Measurements from ENCODE around the gene CNTNAP2.

Gene CNTNAP2

GRCh38 chr7:147044941-147045340 lies 928.3 kb downstream of the CNTNAP2 start:
- H3K4me3 ChIP-seq (ENCODE audit: low read depth, low read length) = no peak overlapping the region
- TF ChIP-seq CTCF (IDR thresholded peaks at IDR 0.05; ENCODE audit: low read depth, low read length) = no peak

- no peak overlapping the region for H3K4me3 ChIP-seq (ENCODE audit: low read depth, low read length)
- no peak for TF ChIP-seq CTCF (IDR thresholded peaks at IDR 0.05; ENCODE audit: low read depth, low read length)
Measured at GRCh38 chr7:147047696-147048095, 931.1 kb downstream of the CNTNAP2 start.

- TF ChIP-seq CTCF (IDR thresholded peaks at IDR 0.05; ENCODE audit: low read depth, low read length) = no peak
- H3K4me3 ChIP-seq (ENCODE audit: low read depth, low read length) = no peak overlapping the region
Measured at GRCh38 chr7:147048864-147049263, 932.3 kb downstream of the CNTNAP2 start.

GRCh38 chr7:147052818-147053217 lies 936.2 kb downstream of the CNTNAP2 start:
- H3K4me3 ChIP-seq (ENCODE audit: low read depth, low read length) = no peak overlapping the region

GRCh38 chr7:147053746-147054145 lies 937.1 kb downstream of the CNTNAP2 start:
- TF ChIP-seq CTCF (IDR thresholded peaks at IDR 0.05; ENCODE audit: low read depth, low read length) = no peak

More at GRCh38 chr7:147052818-147053217, 936.2 kb downstream of the CNTNAP2 start:
- no peak for TF ChIP-seq CTCF (IDR thresholded peaks at IDR 0.05; ENCODE audit: low read depth, low read length)

GRCh38 chr7:147060070-147060469 lies 943.5 kb downstream of the CNTNAP2 start:
- no peak overlapping the region for H3K4me3 ChIP-seq (ENCODE audit: low read depth, low read length)
- no peak for TF ChIP-seq CTCF (IDR thresholded peaks at IDR 0.05; ENCODE audit: low read depth, low read length)

More at GRCh38 chr7:147053746-147054145, 937.1 kb downstream of the CNTNAP2 start:
- H3K4me3 ChIP-seq (ENCODE audit: low read depth, low read length) = no peak overlapping the region

- H3K4me3 ChIP-seq (ENCODE audit: low read depth, low read length) = no peak overlapping the region
- no peak for TF ChIP-seq CTCF (IDR thresholded peaks at IDR 0.05; ENCODE audit: low read depth, low read length)
Measured at GRCh38 chr7:147062897-147063296, 946.3 kb downstream of the CNTNAP2 start.

Data from WI38 (cell line).